BLaER1 treated with 17β-estradiol and CSF1 and Interleukin-3, amounts not matched to agents 10 nM and 100 nM (cell line): Measurements from ENCODE around the gene HLA-DPB1.

Source experiments
- H3K27ac ChIP-seq, 11 experiments: shearing (Covaris generic); formaldehyde crosslinking; 2 replicates each; pipeline ENCODE4 v1.8.1; 2022
- H3K27me3 ChIP-seq, 11 experiments: shearing (Covaris generic); formaldehyde crosslinking; 2 replicates each; pipeline ENCODE4 v1.8.1; 2022
- H3K36me3 ChIP-seq, 11 experiments: shearing (Covaris generic); formaldehyde crosslinking; 2 replicates each; pipeline ENCODE4 v1.8.1; 2022
- H3K4me1 ChIP-seq, 10 experiments: shearing (Covaris generic); formaldehyde crosslinking; 2 replicates each; pipeline ENCODE4 v1.8.1; 2022
- H3K4me2 ChIP-seq, 11 experiments: shearing (Covaris generic); formaldehyde crosslinking; 2 replicates each; pipeline ENCODE4 v1.8.1; 2022
- H3K4me3 ChIP-seq, 10 experiments: shearing (Covaris generic); formaldehyde crosslinking; 2 replicates each; pipeline ENCODE4 v1.8.1; 2022
- H3K9ac ChIP-seq, 11 experiments: shearing (Covaris generic); formaldehyde crosslinking; 2 replicates each; pipeline ENCODE4 v1.8.1; 2022
- H3K9me3 ChIP-seq, 11 experiments: shearing (Covaris generic); formaldehyde crosslinking; replicated peaks in 1 of 11; 2 replicates each; pipeline ENCODE4 v1.8.1; 2022
- H4K20me1 ChIP-seq, 11 experiments: shearing (Covaris generic); formaldehyde crosslinking; 2 replicates each; pipeline ENCODE4 v1.8.1; 2022
- Cebpa-rat ChIP-seq, 11 experiments: shearing (Covaris generic); IDR thresholded peaks; 2 replicates each; pipeline ENCODE4 v1.8.1; 2022

Gene HLA-DPB1

GRCh38 chr6:33103776-33104175, 28.0 kb downstream of the HLA-DPB1 start:
- Histone ChIP-seq H4K20me1 (no peaks in the 10 kb centered on the region), H3K27ac (no peak overlapping the region), H3K4me2 (no peak overlapping the region), H3K36me3 (peaks cover 0 to 5% (median 0%) of the 10 kb centered on the region in 11 experiments; a peak in 1 of 22 replicates), H3K27me3 (no peaks in the 10 kb centered on the region), H3K4me3 (no peak overlapping the region), H3K9ac (no peak overlapping the region), H3K9me3 (peaks cover 42 to 70% (median 58%) of the 10 kb centered on the region in 11 experiments), H3K4me1 (peaks cover 0 to 9% (median 0%) of the 10 kb centered on the region in 10 experiments; a peak in 4 of 20 replicates)
- TF ChIP-seq Cebpa-rat (IDR thresholded peaks at IDR 0.05): no peak

- Histone ChIP-seq H3K27ac (peak overlapping the region in 1 of 11 experiments; percentile 32; a peak in 2 of 22 replicates), H3K4me3 (no peak overlapping the region), H3K9ac (no peak overlapping the region), H4K20me1 (no peaks in the 10 kb centered on the region), H3K4me2 (peak overlapping the region in 2 of 11 experiments; percentile 8 to 21; a peak in 3 of 22 replicates), H3K36me3 (peaks cover 0 to 5% (median 0%) of the 10 kb centered on the region in 11 experiments; a peak in 1 of 22 replicates), H3K27me3 (no peaks in the 10 kb centered on the region), H3K4me1 (peaks cover 0 to 9% (median 0%) of the 10 kb centered on the region in 10 experiments; a peak in 4 of 20 replicates), H3K9me3 (peaks cover 30 to 59% (median 47%) of the 10 kb centered on the region in 11 experiments)
- TF ChIP-seq Cebpa-rat (IDR thresholded peaks at IDR 0.05): no peak
Observed at GRCh38 chr6:33104887-33105286, 29.1 kb downstream of the HLA-DPB1 start.

DNA sequence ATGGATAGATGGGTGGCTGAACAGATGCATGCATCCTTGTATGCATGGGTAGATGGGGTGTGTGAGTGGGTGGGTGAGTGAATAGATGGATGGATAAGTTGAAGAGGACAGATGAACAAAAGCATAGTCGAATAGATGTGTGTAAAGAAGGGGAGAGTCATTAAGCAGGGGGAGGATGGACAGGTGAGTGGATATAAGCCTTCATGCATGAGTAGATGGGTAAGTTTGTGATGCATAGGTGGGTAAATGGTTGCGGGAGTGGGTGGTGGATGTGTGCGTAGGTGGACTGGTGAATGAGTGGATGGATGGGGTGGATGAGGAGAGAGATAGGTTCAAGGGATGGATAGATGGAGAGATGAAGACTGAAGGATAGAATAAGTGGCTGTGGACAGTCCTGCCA, 29.6 kb downstream of the HLA-DPB1 start:
- peaks cover 25 to 54% (median 42%) of the 10 kb centered on the region in 11 experiments for H3K9me3 ChIP-seq
- TF ChIP-seq Cebpa-rat (IDR thresholded peaks at IDR 0.05): no peak
- no peak overlapping the region for H3K4me2 ChIP-seq
- H3K9ac ChIP-seq: no peak overlapping the region
- peaks cover 0 to 9% (median 0%) of the 10 kb centered on the region in 10 experiments; a peak in 4 of 20 replicates for H3K4me1 ChIP-seq
- H3K36me3 ChIP-seq: peaks cover 0 to 5% (median 0%) of the 10 kb centered on the region in 11 experiments; a peak in 1 of 22 replicates
- H3K4me3 ChIP-seq: no peak overlapping the region
- H3K27ac ChIP-seq: no peak overlapping the region
- no peaks in the 10 kb centered on the region for H3K27me3 ChIP-seq
- no peaks in the 10 kb centered on the region for H4K20me1 ChIP-seq

- Histone ChIP-seq H3K27ac (no peak overlapping the region), H3K27me3 (no peaks in the 10 kb centered on the region), H3K9me3 (peaks cover 17 to 46% (median 34%) of the 10 kb centered on the region in 11 experiments), H4K20me1 (no peaks in the 10 kb centered on the region), H3K4me3 (no peak overlapping the region), H3K9ac (no peak overlapping the region), H3K4me1 (peaks cover 0 to 9% (median 0%) of the 10 kb centered on the region in 10 experiments; a peak in 4 of 20 replicates), H3K4me2 (no peak overlapping the region), H3K36me3 (peaks cover 0 to 5% (median 0%) of the 10 kb centered on the region in 11 experiments; a peak in 1 of 22 replicates)
- no peak for TF ChIP-seq Cebpa-rat (IDR thresholded peaks at IDR 0.05)
Observed at GRCh38 chr6:33105916-33106871, 30.4 kb downstream of the HLA-DPB1 start.

- Histone ChIP-seq H3K27ac (no peak overlapping the region), H3K9me3 (peaks cover 3 to 31% (median 19%) of the 10 kb centered on the region in 11 experiments; a peak in 21 of 22 replicates), H3K4me1 (peaks cover 0 to 9% (median 4%) of the 10 kb centered on the region in 10 experiments; a peak in 7 of 20 replicates)
Observed at GRCh38 chr6:33107641-33108040, 31.9 kb downstream of the HLA-DPB1 start.

GRCh38 chr6:33108307-33108706, 32.5 kb downstream of the HLA-DPB1 start:
- Histone ChIP-seq H4K20me1 (no peaks in the 10 kb centered on the region), H3K9ac (no peak overlapping the region), H3K9me3 (peaks cover 0 to 27% (median 17%) of the 10 kb centered on the region in 11 experiments; a peak in 16 of 22 replicates), H3K4me1 (peaks cover 0 to 9% (median 4%) of the 10 kb centered on the region in 10 experiments; a peak in 9 of 20 replicates), H3K4me2 (no peak overlapping the region), H3K4me3 (no peak overlapping the region), H3K36me3 (no peaks in the 10 kb centered on the region), H3K27me3 (peaks cover 0 to 7% (median 0%) of the 10 kb centered on the region in 11 experiments; a peak in 4 of 22 replicates), H3K27ac (no peak overlapping the region)
- TF ChIP-seq Cebpa-rat (IDR thresholded peaks at IDR 0.05): no peak

More at GRCh38 chr6:33107641-33108040, 31.9 kb downstream of the HLA-DPB1 start:
- Histone ChIP-seq H3K9ac (no peak overlapping the region), H3K4me2 (peak overlapping the region in 2 of 11 experiments; percentile 22 to 24; a peak in 1 of 22 replicates), H3K27me3 (peaks cover 0 to under 1% (median 0%) of the 10 kb centered on the region in 11 experiments; a peak in 1 of 22 replicates), H4K20me1 (no peaks in the 10 kb centered on the region), H3K4me3 (no peak overlapping the region), H3K36me3 (no peaks in the 10 kb centered on the region)
- TF ChIP-seq Cebpa-rat (IDR thresholded peaks at IDR 0.05): no peak

GRCh38 chr6:33112148-33112547, 36.4 kb downstream of the HLA-DPB1 start:
- H3K9me3 ChIP-seq: no peaks in the 10 kb centered on the region
- no peak overlapping the region for H3K9ac ChIP-seq
- peak overlapping the region in 4 of 11 experiments; percentile 4 to 25 (median 13); a peak in 3 of 22 replicates for H3K4me2 ChIP-seq
- H3K4me3 ChIP-seq: no peak overlapping the region
- H3K27me3 ChIP-seq: peaks cover 13 to 34% (median 19%) of the 10 kb centered on the region in 11 experiments
- H3K27ac ChIP-seq: no peak overlapping the region
- H3K4me1 ChIP-seq: peaks cover 13 to 36% (median 25%) of the 10 kb centered on the region in 10 experiments
- H4K20me1 ChIP-seq: peaks cover 0 to 9% (median 0%) of the 10 kb centered on the region in 11 experiments; a peak in 5 of 22 replicates
- no peak for TF ChIP-seq Cebpa-rat (IDR thresholded peaks at IDR 0.05)
- H3K36me3 ChIP-seq: no peaks in the 10 kb centered on the region

DNA sequence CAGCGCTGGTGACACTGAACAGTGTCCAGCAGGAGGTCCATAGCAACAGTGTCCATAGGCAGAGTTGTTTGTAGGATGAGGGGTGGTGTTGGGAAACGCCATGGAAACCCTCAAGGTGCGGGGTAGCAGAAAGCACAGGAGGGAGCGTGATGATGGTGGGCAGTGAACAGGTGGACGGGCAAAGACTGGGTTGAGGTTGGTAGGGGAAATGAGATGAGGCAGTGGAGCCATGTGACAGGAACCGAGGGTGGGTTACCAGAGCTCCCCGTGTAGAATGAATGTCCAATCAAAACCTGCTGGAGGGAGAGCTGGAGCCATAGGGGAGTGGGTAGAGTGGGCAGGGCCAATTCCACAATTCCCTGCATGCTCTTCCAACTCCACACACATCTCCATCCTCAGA, 38.0 kb downstream of the HLA-DPB1 start:
- Histone ChIP-seq H3K36me3 (no peaks in the 10 kb centered on the region), H3K4me2 (peak overlapping the region; percentile 11 to 89 (median 55); a peak in 21 of 22 replicates), H3K27me3 (peaks cover 23 to 47% (median 31%) of the 10 kb centered on the region in 11 experiments), H4K20me1 (peaks cover 0 to 15% (median 0%) of the 10 kb centered on the region in 11 experiments; a peak in 5 of 22 replicates), H3K4me1 (peaks cover 27 to 42% (median 36%) of the 10 kb centered on the region in 10 experiments), H3K4me3 (no peak overlapping the region), H3K9ac (no peak overlapping the region), H3K9me3 (no peaks in the 10 kb centered on the region), H3K27ac (no peak overlapping the region)
- no peak for TF ChIP-seq Cebpa-rat (IDR thresholded peaks at IDR 0.05)

DNA sequence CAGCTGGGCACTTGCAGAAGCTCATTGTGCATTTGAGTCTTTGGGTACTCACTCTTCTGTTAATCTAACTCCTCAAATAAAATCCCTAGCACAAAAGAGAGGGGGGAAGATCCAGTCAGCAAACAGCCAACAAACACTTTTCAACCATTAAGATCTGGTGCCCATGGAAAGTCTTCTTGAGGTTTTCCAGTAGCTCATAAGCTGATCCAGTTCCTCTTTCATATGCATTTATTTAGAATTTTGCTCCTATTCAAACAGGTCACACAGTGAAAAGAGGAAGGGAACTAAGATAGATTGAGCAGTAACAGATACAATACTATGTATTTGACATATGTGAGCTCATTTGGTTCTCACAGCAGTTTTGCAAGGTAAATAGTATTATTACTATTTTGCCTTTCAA, 38.6 kb downstream of the HLA-DPB1 start:
- Histone ChIP-seq H3K4me3 (no peak overlapping the region), H3K4me1 (peaks cover 27 to 42% (median 36%) of the 10 kb centered on the region in 10 experiments), H4K20me1 (peaks cover 0 to 15% (median 0%) of the 10 kb centered on the region in 11 experiments; a peak in 5 of 22 replicates), H3K36me3 (no peaks in the 10 kb centered on the region), H3K4me2 (peak overlapping the region; percentile 11 to 89 (median 55); a peak in 21 of 22 replicates), H3K9ac (no peak overlapping the region), H3K27ac (no peak overlapping the region), H3K27me3 (peaks cover 23 to 47% (median 31%) of the 10 kb centered on the region in 11 experiments), H3K9me3 (no peaks in the 10 kb centered on the region)
- TF ChIP-seq Cebpa-rat (IDR thresholded peaks at IDR 0.05): no peak
